HCT116 (cell line): ENCODE results near the gene SLC1A3. TPM values are rescaled to one million over a fixed set of nuclear protein-coding genes. Genes with fewer than 3 reads are reported as not detected.

Experiments
- ATAC-seq: fragments of 200-7000 bp; cut with Tn5 transposase; 2 replicates; pipeline ENCODE4 v1.9.1; 2020; ENCODE audit warnings: mild to moderate bottlenecking, moderate library complexity
- BruUV-seq: library from RNA; stranded (reverse); fragments of 400-500 nt; replicated peaks from 2 replicates; lab custom pipeline; 2021; lab: Mats Ljungman, UMichigan
- CTCF ChIA-PET: fragments of 300-600 bp; sonication (Branson Sonifier 250); formaldehyde crosslinking; loops from one replicate; lab custom pipeline; 2021; ENCODE audit warnings: antibody characterized with exemption; lab: Charles Lee
- POLR2A ChIA-PET: fragments of 300-600, 350-600 bp; sonication (Branson Sonifier 250); formaldehyde crosslinking; loops from one replicate; lab custom pipeline; 2021; ENCODE audit warnings: antibody characterized with exemption; lab: Charles Lee
- RAD21 ChIA-PET, 2 experiments: fragments of 300-600 bp; sonication (Branson Sonifier 250); formaldehyde crosslinking; loops; one replicate each; lab custom pipeline; 2023; ENCODE audit warnings: low total read pairs in 2 of 2; ENCODE audit not compliant: uncharacterized antibody in 2 of 2, unreplicated experiment in 2 of 2, low non-redundant PET in 1 of 2; lab: Charles Lee
- DNase-seq: peaks from one replicate; pipeline ENCODE4 v3.0.0-alpha.2; 2010; ENCODE audit warnings: low read depth, low spot score
- H2AFZ ChIP-seq: fragments of 200-600 bp; shearing (Covaris generic), sonication (generic); 2 replicates; pipeline ENCODE4 v1.6.1; 2017; ENCODE audit warnings: low read depth, mixed run types, mixed read lengths, antibody characterized with exemption, low read length; ENCODE audit not compliant: poor library complexity, severe bottlenecking
- H3K27ac ChIP-seq: 2 replicates; pipeline ENCODE4 v1.5.1; 2012; ENCODE audit warnings: low read depth, low read length
- H3K27me3 ChIP-seq: fragments of 200-600 bp; sonication (generic); 2 replicates; pipeline ENCODE4 v1.6.1; 2016; ENCODE audit warnings: mixed run types, low read length, mixed read lengths; ENCODE audit not compliant: insufficient read depth
- H3K36me3 ChIP-seq, 2 experiments: fragments of 200-500 bp in 1 of 2; fragments of 200-600 bp in 1 of 2; sonication (Bioruptor generic) in 1 of 2; sonication (generic) in 1 of 2; 2 replicates each; pipeline versions ENCODE4 v1.5.1 to v1.6.1; 2014 to 2016; ENCODE audit warnings: low read length in 2 of 2, inconsistent platforms in 1 of 2, mixed read lengths in 1 of 2, mixed run types in 1 of 2; ENCODE audit not compliant: insufficient read depth in 2 of 2, control insufficient read depth in 1 of 2
- H3K4me1 ChIP-seq, 2 experiments: fragments of 200-600 bp in 1 of 2; sonication (generic) in 1 of 2; 2 replicates each; pipeline versions ENCODE4 v1.5.1 to v1.6.1; 2012 to 2017; ENCODE audit warnings: low read length in 2 of 2, inconsistent platforms in 1 of 2, mild to moderate bottlenecking in 1 of 2, mixed read lengths in 1 of 2, mixed run types in 1 of 2, moderate library complexity in 1 of 2; ENCODE audit not compliant: insufficient read depth in 2 of 2, control insufficient read depth in 1 of 2
- H3K4me2 ChIP-seq: fragments of 200-600 bp; sonication (generic); 2 replicates; pipeline ENCODE4 v1.6.1; 2017; ENCODE audit warnings: mixed run types, low read length, mixed read lengths
- H3K4me3 ChIP-seq, 2 experiments: fragments of 200-600 bp in 1 of 2; sonication (generic) in 1 of 2; replicated peaks in 1 of 2; 2 replicates each; pipeline ENCODE4 v1.5.1; 2011 to 2016; ENCODE audit warnings: low read length in 2 of 2, control low read depth in 1 of 2, low read depth in 1 of 2, mild to moderate bottlenecking in 1 of 2, mixed read lengths in 1 of 2, mixed run types in 1 of 2
- H3K79me2 ChIP-seq: fragments of 200-600 bp; sonication (generic); 2 replicates; pipeline ENCODE4 v1.6.1; 2017; ENCODE audit warnings: mild to moderate bottlenecking, mixed run types, low read length, moderate library complexity, mixed read lengths; ENCODE audit not compliant: insufficient read depth
- H3K9ac ChIP-seq: fragments of 200-600 bp; sonication (generic); 2 replicates; pipeline ENCODE4 v1.6.1; 2016; ENCODE audit warnings: low read length, mixed read lengths
- H3K9me2 ChIP-seq: fragments of 200-600 bp; sonication (generic), shearing (Covaris generic); 2 replicates; pipeline ENCODE4 v1.6.1; 2017; ENCODE audit warnings: mixed run types, mild to moderate bottlenecking, moderate library complexity; ENCODE audit not compliant: insufficient read depth
- H3K9me3 ChIP-seq, 2 experiments: fragments of 200-500 bp in 1 of 2; fragments of 200-600 bp in 1 of 2; sonication (Bioruptor generic) in 1 of 2; sonication (generic) in 1 of 2; 2 replicates each; pipeline ENCODE4 v1.6.1; 2014 to 2017; ENCODE audit warnings: low read length in 2 of 2, mixed read lengths in 2 of 2, inconsistent platforms in 1 of 2, low read depth in 1 of 2, mild to moderate bottlenecking in 1 of 2, mixed run types in 1 of 2, moderate library complexity in 1 of 2; ENCODE audit not compliant: control insufficient read depth in 1 of 2, insufficient read depth in 1 of 2
- H4K20me1 ChIP-seq: fragments of 200-600 bp; sonication (generic), shearing (Covaris generic); 2 replicates; pipeline ENCODE4 v1.6.1; 2017; ENCODE audit warnings: mixed run types, mild to moderate bottlenecking, moderate library complexity; ENCODE audit not compliant: insufficient read depth
- CBX3 ChIP-seq: IDR thresholded peaks from 2 replicates; pipeline ENCODE4 v1.6.1; 2012; ENCODE audit warnings: low read depth
- CEBPB ChIP-seq: IDR thresholded peaks from 2 replicates; pipeline ENCODE4 v1.6.1; 2012; ENCODE audit warnings: low read depth
- EGR1 ChIP-seq: IDR thresholded peaks from 2 replicates; pipeline ENCODE4 v1.6.1; 2012; ENCODE audit warnings: low read depth
- ELF1 ChIP-seq: IDR thresholded peaks from 2 replicates; pipeline ENCODE4 v1.6.1; 2012; ENCODE audit warnings: low read depth, borderline replicate concordance
- EZH2 ChIP-seq: fragments of 200-600 bp; sonication (generic); IDR thresholded peaks from 2 replicates; pipeline ENCODE4 v1.6.1; 2017; ENCODE audit warnings: antibody characterized with exemption, mixed run types
- EZH2phosphoT487 ChIP-seq: fragments of 200-600 bp; IDR thresholded peaks from 2 replicates; pipeline ENCODE4 v1.6.1; 2018; ENCODE audit warnings: antibody characterized with exemption, borderline replicate concordance
- FOSL1 ChIP-seq: IDR thresholded peaks from 2 replicates; pipeline ENCODE4 v1.6.1; 2012; ENCODE audit warnings: low read depth
- JUND ChIP-seq: IDR thresholded peaks from 2 replicates; pipeline ENCODE4 v1.6.1; 2012
- POLR2A ChIP-seq: IDR thresholded peaks from 2 replicates; pipeline ENCODE4 v1.7.0; 2011; ENCODE audit warnings: borderline replicate concordance; ENCODE audit not compliant: insufficient read depth, insufficient read length; ENCODE audit errors: extremely low read depth
- POLR2AphosphoS5 ChIP-seq: IDR thresholded peaks from 2 replicates; pipeline ENCODE4 v1.6.1; 2011; ENCODE audit warnings: mild to moderate bottlenecking, low read depth, low read length, moderate library complexity
- RAD21 ChIP-seq: IDR thresholded peaks from 2 replicates; pipeline ENCODE4 v1.6.1; 2012; ENCODE audit warnings: low read depth, mild to moderate bottlenecking
- SIN3A ChIP-seq: IDR thresholded peaks from 2 replicates; pipeline ENCODE4 v1.6.1; 2012; ENCODE audit warnings: low read depth
- SP1 ChIP-seq: IDR thresholded peaks from 2 replicates; pipeline ENCODE4 v1.6.1; 2012; ENCODE audit warnings: low read depth
- SRF ChIP-seq: IDR thresholded peaks from 2 replicates; pipeline ENCODE4 v1.6.1; 2012; ENCODE audit warnings: low read depth
- YY1 ChIP-seq: IDR thresholded peaks from 2 replicates; pipeline ENCODE4 v1.6.1; 2011; ENCODE audit warnings: low read length, low read depth, moderate library complexity, mild to moderate bottlenecking; ENCODE audit not compliant: insufficient replicate concordance; ENCODE audit errors: extremely low read depth
- ZFX ChIP-seq: fragments of 450-650 bp; IDR thresholded peaks from 2 replicates; pipeline ENCODE4 v1.6.1; 2017
- ZNF274 ChIP-seq: fragments of 200-500 bp; sonication (Bioruptor generic); IDR thresholded peaks from 2 replicates; pipeline ENCODE4 v1.6.1; 2014; ENCODE audit warnings: mild to moderate bottlenecking, low read depth, low read length, inconsistent platforms
- intact Hi-C: fragments of 100-400 bp; cut with micrococcal nuclease; formaldehyde crosslinking; loops from 2 replicates; pipeline ENCODE4 v1.10.0; 2022
- total RNA-seq: library from RNA; stranded (reverse); gene quantifications from one replicate; pipeline ENCODE4 v1.2.1, GENCODE V29; 2021; ENCODE audit not compliant: unreplicated experiment
- TF ChIP-seq, protein P1 (sequence below), 3 experiments: fragments of 200-600 bp in 1 of 3; sonication (generic) in 1 of 3; IDR thresholded peaks in 2 of 3; conservative IDR thresholded peaks in 1 of 3; 2 replicates each; pipeline ENCODE4 v1.5.1; 2012 to 2017; ENCODE audit warnings: low read depth in 2 of 3, low read length in 2 of 3, antibody characterized with exemption in 1 of 3, borderline replicate concordance in 1 of 3, control low read depth in 1 of 3, mild to moderate bottlenecking in 1 of 3, mixed read lengths in 1 of 3, mixed run types in 1 of 3, moderate library complexity in 1 of 3; ENCODE audit not compliant: insufficient read depth in 1 of 3
- TF ChIP-seq, protein P2 (sequence below): IDR thresholded peaks from 2 replicates; pipeline ENCODE4 v1.6.1; 2012

SLC1A3 gene
- total RNA-seq, 1 experiment from 2014 or later = 12.9 TPM

DNA sequence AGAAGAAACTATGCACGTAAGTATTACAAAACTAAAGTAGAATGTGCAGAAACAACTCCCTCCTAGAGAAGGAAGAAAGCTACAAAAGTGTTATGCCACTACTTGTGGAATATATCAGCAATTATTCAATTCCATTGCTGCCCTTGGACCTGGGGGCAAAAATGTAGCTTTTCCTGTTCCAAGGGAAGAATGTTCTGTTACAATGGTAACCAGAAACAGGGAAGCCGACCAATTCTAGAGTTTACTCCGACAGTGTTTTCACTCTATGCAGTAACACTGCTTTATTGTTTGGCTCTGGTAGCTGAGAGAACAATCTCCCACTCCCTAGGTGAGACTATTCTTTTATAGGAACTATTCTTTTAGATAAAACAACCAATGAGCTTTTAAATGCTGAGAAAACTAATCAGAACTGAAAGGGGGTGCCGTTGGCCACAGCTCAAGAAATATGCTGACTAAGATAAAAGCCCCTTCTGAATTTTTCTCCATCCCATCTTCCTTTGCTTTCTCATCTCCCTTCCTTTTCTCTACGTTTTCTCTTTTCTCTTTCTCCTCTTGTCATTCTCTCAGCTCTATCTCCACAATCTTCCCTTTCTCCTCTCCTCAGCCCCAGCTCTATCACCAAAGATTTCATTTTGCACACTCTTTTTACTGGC, 54.1 kb downstream of the SLC1A3 start:
- no peak overlapping the region for H3K4me2 ChIP-seq

More for the DNA sequence above, 54.1 kb downstream of the SLC1A3 start:
- no peak overlapping the region for H3K4me3 ChIP-seq
- no peak overlapping the region for H3K27ac ChIP-seq
- H3K79me2 ChIP-seq = no peaks in the 10 kb centered on the region
- no peaks in the 10 kb centered on the region for H3K27me3 ChIP-seq
- no peak overlapping the region for H2AFZ ChIP-seq
- POLR2A ChIA-PET = no interaction called here
- ATAC-seq (no peak), DNase-seq (no peak)
- no peaks in the 10 kb centered on the region for H3K36me3 ChIP-seq
- no peak overlapping the region for H3K9ac ChIP-seq
- RAD21 ChIA-PET = no interaction called here
- peaks cover 35 to 62% of the 10 kb centered on the region in 2 experiments for H3K4me1 ChIP-seq
- intact Hi-C loops = no loop called here
- no peaks in the 10 kb centered on the region for H4K20me1 ChIP-seq
- no peaks in the 10 kb centered on the region for H3K9me2 ChIP-seq
- BruUV-seq = no TSS peak
- no peaks in the 10 kb centered on the region for H3K9me3 ChIP-seq
- TF ChIP-seq ELF1 (no peak), YY1 (no peak), POLR2A (no peak), EZH2 (no peak), SRF (no peak), ZNF274 (no peak), RAD21 (no peak), SP1 (no peak), CBX3 (no peak), JUND (no peak), EGR1 (no peak), FOSL1 (no peak), ZFX (no peak), POLR2AphosphoS5 (no peak), CEBPB (no peak), SIN3A (no peak), EZH2phosphoT487 (no peak)
- TF ChIP-seq, protein P1, sequence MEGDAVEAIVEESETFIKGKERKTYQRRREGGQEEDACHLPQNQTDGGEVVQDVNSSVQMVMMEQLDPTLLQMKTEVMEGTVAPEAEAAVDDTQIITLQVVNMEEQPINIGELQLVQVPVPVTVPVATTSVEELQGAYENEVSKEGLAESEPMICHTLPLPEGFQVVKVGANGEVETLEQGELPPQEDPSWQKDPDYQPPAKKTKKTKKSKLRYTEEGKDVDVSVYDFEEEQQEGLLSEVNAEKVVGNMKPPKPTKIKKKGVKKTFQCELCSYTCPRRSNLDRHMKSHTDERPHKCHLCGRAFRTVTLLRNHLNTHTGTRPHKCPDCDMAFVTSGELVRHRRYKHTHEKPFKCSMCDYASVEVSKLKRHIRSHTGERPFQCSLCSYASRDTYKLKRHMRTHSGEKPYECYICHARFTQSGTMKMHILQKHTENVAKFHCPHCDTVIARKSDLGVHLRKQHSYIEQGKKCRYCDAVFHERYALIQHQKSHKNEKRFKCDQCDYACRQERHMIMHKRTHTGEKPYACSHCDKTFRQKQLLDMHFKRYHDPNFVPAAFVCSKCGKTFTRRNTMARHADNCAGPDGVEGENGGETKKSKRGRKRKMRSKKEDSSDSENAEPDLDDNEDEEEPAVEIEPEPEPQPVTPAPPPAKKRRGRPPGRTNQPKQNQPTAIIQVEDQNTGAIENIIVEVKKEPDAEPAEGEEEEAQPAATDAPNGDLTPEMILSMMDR (IDR thresholded peaks at IDR 0.05 in 2 of 3, conservative IDR thresholded peaks at IDR 0.05 in 1 of 3; ENCODE audit: borderline replicate concordance in 1 of 3, insufficient read depth in 1 of 3, low read depth in 2 of 3, low read length in 2 of 3) = no peak
- TF ChIP-seq, protein P2, sequence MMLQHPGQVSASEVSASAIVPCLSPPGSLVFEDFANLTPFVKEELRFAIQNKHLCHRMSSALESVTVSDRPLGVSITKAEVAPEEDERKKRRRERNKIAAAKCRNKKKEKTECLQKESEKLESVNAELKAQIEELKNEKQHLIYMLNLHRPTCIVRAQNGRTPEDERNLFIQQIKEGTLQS = no peak
- CTCF ChIA-PET = interaction anchor here (1.1 kb wide), 1 partner anchor 30 kb away, joined by 5 read pairs; no protein-coding TSS in a partner anchor
